Stimulated activated CD8-positive, alpha-beta memory T cell treated with anti-CD3 and anti-CD28 coated beads, Interleukin-15, amount 100 ng/mL, for 4 hours (primary cell): ENCODE data around the gene FGFRL1.
"Not testable (repeated sequence)": the region's sequence is repeated elsewhere in the genome, so short reads cannot be mapped to it uniquely, and the experiment has no call there.

Experiments
- DNase-seq, 2 donors: peaks; one replicate each; pipeline ENCODE4 v3.0.0-alpha.2; 2020; ENCODE audit warnings: low read depth in 2 of 2

The FGFRL1 gene

GRCh38 chr4:1039493-1040343 lies 28.3 kb downstream of the FGFRL1 start:
- no peak for DNase-seq

GRCh38 chr4:1040344-1041146 lies 29.1 kb downstream of the FGFRL1 start:
- DNase-seq = no peak

GRCh38 chr4:1041147-1041935 lies 29.9 kb downstream of the FGFRL1 start:
- no peak for DNase-seq

GRCh38 chr4:1041936-1042330 lies 30.5 kb downstream of the FGFRL1 start:
- no peak for DNase-seq

GRCh38 chr4:1042352-1043055 lies 31.1 kb downstream of the FGFRL1 start:
- DNase-seq = no peak

- DNase-seq = no peak
Observed at GRCh38 chr4:1043162-1043561, 31.7 kb downstream of the FGFRL1 start.

- DNase-seq = no peak
Observed at GRCh38 chr4:1043651-1044468, 32.4 kb downstream of the FGFRL1 start.

- no peak for DNase-seq
Observed at GRCh38 chr4:1044469-1045192, 33.2 kb downstream of the FGFRL1 start.

- no peak for DNase-seq
Observed at GRCh38 chr4:1045193-1045594, 33.8 kb downstream of the FGFRL1 start.

- no peak for DNase-seq
Observed at GRCh38 chr4:1045595-1046201, 34.3 kb downstream of the FGFRL1 start.

- DNase-seq = not testable (repeated sequence)
Observed at GRCh38 chr4:1046581-1047011, 35.2 kb downstream of the FGFRL1 start.

- DNase-seq = no peak
Observed at GRCh38 chr4:1047106-1047975, 35.9 kb downstream of the FGFRL1 start.

GRCh38 chr4:1047976-1048772 lies 36.7 kb downstream of the FGFRL1 start:
- no peak for DNase-seq

- no peak for DNase-seq
Observed at GRCh38 chr4:1048773-1049590, 37.6 kb downstream of the FGFRL1 start.

- no peak for DNase-seq
Observed at GRCh38 chr4:1049591-1049905, 38.1 kb downstream of the FGFRL1 start.

GRCh38 chr4:1050486-1051213 lies 39.2 kb downstream of the FGFRL1 start:
- no peak for DNase-seq
